ENCODE measurements around the gene RPS19BP1.

DNA sequence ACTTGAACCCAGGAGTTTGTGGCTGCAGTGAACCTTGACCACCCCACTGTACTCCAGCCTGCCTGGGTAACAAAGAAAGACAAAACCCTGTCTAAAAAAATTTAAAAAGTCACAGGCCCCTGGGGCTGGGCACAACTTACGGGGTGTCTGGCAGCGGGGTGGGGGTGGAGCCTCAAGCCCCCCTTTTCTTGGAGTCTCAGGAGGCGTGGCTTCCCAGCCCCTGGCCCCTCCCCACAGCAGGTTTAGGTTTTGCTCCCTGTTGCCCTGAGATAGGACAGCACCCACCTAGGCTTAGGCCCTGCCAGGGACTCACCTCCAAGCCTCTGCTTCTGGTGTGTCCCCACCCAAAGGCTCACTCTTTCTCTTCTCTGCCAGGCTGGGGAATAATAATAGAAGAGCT, 53.3 kb downstream of the RPS19BP1 start:
- no peak for TF ChIP-seq POLR2A (IDR thresholded peaks at IDR 0.05; ENCODE audit: low read length)
- TF ChIP-seq GATA1 (IDR thresholded peaks at IDR 0.05; ENCODE audit: low read depth, low read length): no peak

All from erythroblast (primary cell).